ENCODE data around the gene SESN2. TPM values are rescaled to one million over a fixed set of nuclear protein-coding genes. Genes with fewer than 3 reads are reported as not detected.
A peak's percentile ranks its signal among the peaks of the same experiment; 100 is the strongest.

SESN2 gene
- total RNA-seq, 1 donor from 2014 or later: 13.1 TPM

DNA sequence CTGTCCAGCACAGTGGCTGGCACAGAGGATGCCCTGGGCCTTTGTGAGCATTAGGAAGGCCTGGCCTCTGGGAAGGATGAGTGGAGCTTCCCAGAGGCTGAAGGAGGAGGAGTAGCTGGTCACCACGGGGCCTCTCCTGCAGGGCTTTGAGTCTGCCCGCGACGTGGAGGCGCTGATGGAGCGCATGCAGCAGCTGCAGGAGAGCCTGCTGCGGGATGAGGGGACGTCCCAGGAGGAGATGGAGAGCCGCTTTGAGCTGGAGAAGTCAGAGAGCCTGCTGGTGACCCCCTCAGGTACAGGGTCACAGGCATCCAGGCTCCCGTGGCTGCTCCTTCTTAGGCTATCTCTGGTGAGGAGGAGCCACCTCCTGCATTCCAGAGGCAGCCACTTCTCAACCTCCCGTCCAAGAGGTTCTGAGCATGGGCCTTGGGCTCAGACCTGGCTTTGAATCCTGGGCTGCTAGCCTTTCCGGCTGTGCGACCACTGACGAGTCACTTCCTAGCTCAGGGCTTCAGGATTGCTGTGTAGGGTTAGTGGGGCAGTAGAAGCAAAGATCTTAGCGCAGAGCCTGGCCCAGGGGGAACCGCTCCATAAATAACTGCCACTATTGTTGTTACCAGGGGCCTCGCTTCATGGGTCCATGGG is 14.0 kb downstream of the SESN2 start:
- intact Hi-C loops (cut with DNase I): no loop called here
- TF ChIP-seq, protein P1, sequence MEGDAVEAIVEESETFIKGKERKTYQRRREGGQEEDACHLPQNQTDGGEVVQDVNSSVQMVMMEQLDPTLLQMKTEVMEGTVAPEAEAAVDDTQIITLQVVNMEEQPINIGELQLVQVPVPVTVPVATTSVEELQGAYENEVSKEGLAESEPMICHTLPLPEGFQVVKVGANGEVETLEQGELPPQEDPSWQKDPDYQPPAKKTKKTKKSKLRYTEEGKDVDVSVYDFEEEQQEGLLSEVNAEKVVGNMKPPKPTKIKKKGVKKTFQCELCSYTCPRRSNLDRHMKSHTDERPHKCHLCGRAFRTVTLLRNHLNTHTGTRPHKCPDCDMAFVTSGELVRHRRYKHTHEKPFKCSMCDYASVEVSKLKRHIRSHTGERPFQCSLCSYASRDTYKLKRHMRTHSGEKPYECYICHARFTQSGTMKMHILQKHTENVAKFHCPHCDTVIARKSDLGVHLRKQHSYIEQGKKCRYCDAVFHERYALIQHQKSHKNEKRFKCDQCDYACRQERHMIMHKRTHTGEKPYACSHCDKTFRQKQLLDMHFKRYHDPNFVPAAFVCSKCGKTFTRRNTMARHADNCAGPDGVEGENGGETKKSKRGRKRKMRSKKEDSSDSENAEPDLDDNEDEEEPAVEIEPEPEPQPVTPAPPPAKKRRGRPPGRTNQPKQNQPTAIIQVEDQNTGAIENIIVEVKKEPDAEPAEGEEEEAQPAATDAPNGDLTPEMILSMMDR (IDR thresholded peaks at IDR 0.05): no peak
- Histone ChIP-seq H3K27ac (no peak overlapping the region), H3K4me3 (no peak overlapping the region), H3K9me3 (no peaks in the 10 kb centered on the region), H3K36me3 (peaks cover 77% of the 10 kb centered on the region), H3K27me3 (ENCODE audit: low read depth) (no peaks in the 10 kb centered on the region), H3K4me1 (no peaks in the 10 kb centered on the region)
- ATAC-seq (no peak), DNase-seq (no peak)

DNA sequence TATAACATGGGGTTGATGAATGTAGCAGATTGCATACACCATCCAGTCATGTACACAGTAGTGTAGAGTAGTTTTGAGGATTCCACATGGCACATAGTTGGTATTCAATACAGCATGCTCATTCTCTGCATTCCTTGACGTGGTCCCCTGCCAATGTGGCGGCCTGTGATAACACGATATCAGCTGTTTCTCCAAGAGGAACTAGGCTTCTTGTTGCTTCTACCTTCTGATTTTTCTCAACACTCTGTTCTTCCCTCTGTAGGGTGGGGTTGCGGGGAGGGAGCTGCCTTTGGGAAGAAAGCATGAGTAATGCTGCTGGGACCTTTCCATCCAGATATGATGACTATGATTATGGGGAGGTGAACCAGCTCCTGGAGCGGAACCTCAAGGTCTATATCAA is 19.4 kb downstream of the SESN2 start:
- DNase-seq (no peak), ATAC-seq (no peak)
- Histone ChIP-seq H3K27me3 (ENCODE audit: low read depth) (no peaks in the 10 kb centered on the region), H3K36me3 (peaks cover 86% of the 10 kb centered on the region), H3K4me1 (peaks cover 28% of the 10 kb centered on the region), H3K4me3 (no peak overlapping the region), H3K27ac (no peak overlapping the region), H3K9me3 (no peaks in the 10 kb centered on the region)
- TF ChIP-seq, protein P1 (IDR thresholded peaks at IDR 0.05): no peak
- intact Hi-C loops (cut with DNase I): no loop called here

DNA sequence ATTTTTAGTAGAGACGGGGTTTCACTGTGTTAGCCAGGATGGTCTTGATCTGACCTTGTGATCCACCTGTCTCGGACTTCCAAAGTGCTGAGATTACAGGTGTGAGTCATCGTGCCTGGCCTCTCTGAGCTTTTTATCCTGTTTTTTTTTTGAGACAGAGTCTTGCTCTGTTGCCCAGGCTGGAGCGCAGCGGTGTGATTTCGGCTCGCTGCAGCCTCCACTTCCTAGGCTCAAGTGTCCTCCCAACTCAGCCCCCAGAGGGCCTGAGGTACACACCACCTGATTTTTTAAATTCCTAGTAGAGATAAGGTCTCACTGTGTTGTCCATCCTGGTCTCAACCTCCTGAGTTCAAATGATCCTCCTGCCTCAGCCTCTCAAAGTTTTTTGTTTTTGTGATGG is 20.4 kb downstream of the SESN2 start:
- peaks cover 76% of the 10 kb centered on the region for H3K36me3 ChIP-seq
- no peak overlapping the region for H3K4me3 ChIP-seq
- intact Hi-C loops (cut with DNase I): no loop called here
- peaks cover 28% of the 10 kb centered on the region for H3K4me1 ChIP-seq
- DNase-seq (no peak), ATAC-seq (no peak)
- peak overlapping the region; percentile 61 for H3K27ac ChIP-seq
- no peaks in the 10 kb centered on the region for H3K27me3 ChIP-seq (ENCODE audit: low read depth)
- TF ChIP-seq, protein P1 (IDR thresholded peaks at IDR 0.05): no peak
- no peaks in the 10 kb centered on the region for H3K9me3 ChIP-seq

DNA sequence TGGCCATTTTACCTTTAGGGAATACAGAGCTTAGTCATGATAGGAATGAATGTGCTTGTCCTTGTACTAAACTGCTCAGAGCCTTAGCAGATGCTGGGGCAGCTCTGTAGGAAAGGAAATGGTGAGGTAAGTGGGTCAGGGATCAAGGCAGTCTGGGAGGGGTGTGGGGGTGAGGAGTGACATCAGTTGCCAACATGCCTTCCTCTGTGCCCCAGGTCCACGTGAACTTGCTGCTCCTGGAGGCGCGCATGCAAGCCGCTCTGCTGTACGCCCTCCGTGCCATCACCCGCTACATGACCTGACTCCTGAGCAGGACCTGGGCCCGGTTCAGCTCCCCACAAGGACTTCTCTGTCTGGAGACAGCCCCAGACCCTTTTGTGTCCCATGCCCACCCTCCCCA is 21.2 kb downstream of the SESN2 start:
- Histone ChIP-seq H3K27ac (peak overlapping the region; percentile 61), H3K36me3 (peaks cover 68% of the 10 kb centered on the region)
- peak; percentile 56 for DNase-seq

DNA sequence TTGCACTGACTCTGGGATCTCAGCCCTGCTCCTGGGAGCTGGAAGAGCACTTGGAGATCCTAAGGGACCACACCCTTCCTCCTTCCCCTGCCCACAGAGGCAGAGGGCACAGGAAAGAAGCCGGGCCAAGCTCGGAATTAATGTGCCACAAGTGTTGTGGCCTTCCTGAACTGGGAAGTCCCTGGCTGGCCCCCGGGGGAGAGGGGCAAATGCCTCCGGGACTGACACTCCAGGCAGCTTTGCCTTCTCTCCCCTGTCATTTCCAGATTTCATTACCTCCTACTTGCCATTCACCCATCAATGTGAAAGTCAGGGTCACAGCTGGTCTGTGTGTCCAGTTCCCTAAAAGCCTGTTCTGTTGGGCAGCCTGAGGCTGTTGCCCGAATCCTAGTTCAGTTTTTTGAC is 21.7 kb downstream of the SESN2 start:
- DNase-seq: no peak
- peaks cover 64% of the 10 kb centered on the region for H3K36me3 ChIP-seq
- no peaks in the 10 kb centered on the region for H3K27me3 ChIP-seq (ENCODE audit: low read depth)
- peak overlapping the region; percentile 61 for H3K27ac ChIP-seq
- H3K4me3 ChIP-seq: no peak overlapping the region
- H3K4me1 ChIP-seq: peaks cover 28% of the 10 kb centered on the region
- H3K9me3 ChIP-seq: no peaks in the 10 kb centered on the region
- intact Hi-C loops (cut with DNase I): no loop called here
- TF ChIP-seq, protein P1 (IDR thresholded peaks at IDR 0.05): no peak
- ATAC-seq: peak; percentile 39 to 45

More for the DNA sequence above, 21.2 kb downstream of the SESN2 start:
- ATAC-seq: peak; percentile 57 to 65
- intact Hi-C loops (cut with DNase I): no loop called here
- no peaks in the 10 kb centered on the region for H3K27me3 ChIP-seq (ENCODE audit: low read depth)
- TF ChIP-seq, protein P1 (IDR thresholded peaks at IDR 0.05): no peak
- peaks cover 28% of the 10 kb centered on the region for H3K4me1 ChIP-seq
- no peak overlapping the region for H3K4me3 ChIP-seq
- no peaks in the 10 kb centered on the region for H3K9me3 ChIP-seq

Data from lower lobe of right lung (tissue), 2 donors.